ENCODE data around the gene BRSK2.

- TF ChIP-seq SUZ12 (IDR thresholded peaks at IDR 0.05; ENCODE audit: extremely low read depth, insufficient read depth, insufficient read length) (no peak), YY1 (IDR thresholded peaks at IDR 0.05; ENCODE audit: insufficient read depth, insufficient read length) (no peak), ZNF274 (IDR thresholded peaks at IDR 0.05; ENCODE audit: low read depth, low read length) (no peak)
Observed at GRCh38 chr11:1372660-1373059, 17.1 kb upstream of the BRSK2 start.
